Mammary epithelial cell (primary cell): ENCODE measurements around the gene ARG1.

Source experiments
- EZH2 ChIP-seq: IDR thresholded peaks from 2 replicates; pipeline ENCODE4 v1.6.1; 2012; ENCODE audit warnings: low read length, inconsistent platforms, borderline replicate concordance
- TF ChIP-seq, protein P1 (sequence below), 2 donors: IDR thresholded peaks in 1 of 2; conservative IDR thresholded peaks in 1 of 2; 2 replicates each; pipeline ENCODE4 v1.5.1; 2011 to 2012; ENCODE audit warnings: inconsistent platforms in 2 of 2, low read length in 2 of 2, mild to moderate bottlenecking in 2 of 2, control low read depth in 1 of 2, low read depth in 1 of 2; ENCODE audit not compliant: insufficient read depth in 1 of 2; ENCODE audit errors: extremely low read depth in 1 of 2

GRCh38 chr6:131581523-131581922 lies 8.5 kb downstream of the ARG1 start:
- no peak for TF ChIP-seq EZH2
- TF ChIP-seq, protein P1, sequence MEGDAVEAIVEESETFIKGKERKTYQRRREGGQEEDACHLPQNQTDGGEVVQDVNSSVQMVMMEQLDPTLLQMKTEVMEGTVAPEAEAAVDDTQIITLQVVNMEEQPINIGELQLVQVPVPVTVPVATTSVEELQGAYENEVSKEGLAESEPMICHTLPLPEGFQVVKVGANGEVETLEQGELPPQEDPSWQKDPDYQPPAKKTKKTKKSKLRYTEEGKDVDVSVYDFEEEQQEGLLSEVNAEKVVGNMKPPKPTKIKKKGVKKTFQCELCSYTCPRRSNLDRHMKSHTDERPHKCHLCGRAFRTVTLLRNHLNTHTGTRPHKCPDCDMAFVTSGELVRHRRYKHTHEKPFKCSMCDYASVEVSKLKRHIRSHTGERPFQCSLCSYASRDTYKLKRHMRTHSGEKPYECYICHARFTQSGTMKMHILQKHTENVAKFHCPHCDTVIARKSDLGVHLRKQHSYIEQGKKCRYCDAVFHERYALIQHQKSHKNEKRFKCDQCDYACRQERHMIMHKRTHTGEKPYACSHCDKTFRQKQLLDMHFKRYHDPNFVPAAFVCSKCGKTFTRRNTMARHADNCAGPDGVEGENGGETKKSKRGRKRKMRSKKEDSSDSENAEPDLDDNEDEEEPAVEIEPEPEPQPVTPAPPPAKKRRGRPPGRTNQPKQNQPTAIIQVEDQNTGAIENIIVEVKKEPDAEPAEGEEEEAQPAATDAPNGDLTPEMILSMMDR (conservative IDR thresholded peaks at IDR 0.05 in 1 of 2, IDR thresholded peaks at IDR 0.05 in 1 of 2; ENCODE audit: extremely low read depth in 1 of 2, insufficient read depth in 1 of 2, low read depth in 1 of 2, low read length in 2 of 2) = no peak
